IPS-11a (cell line): Measurements from ENCODE around the gene BAIAP2.
A peak's percentile ranks its signal among the peaks of the same experiment; 100 is the strongest.

Source experiments
- H3K4me3 ChIP-seq: one replicate; pipeline ENCODE4 v1.5.1; 2013; ENCODE audit warnings: low read depth, low read length, control low read depth

The BAIAP2 gene

DNA sequence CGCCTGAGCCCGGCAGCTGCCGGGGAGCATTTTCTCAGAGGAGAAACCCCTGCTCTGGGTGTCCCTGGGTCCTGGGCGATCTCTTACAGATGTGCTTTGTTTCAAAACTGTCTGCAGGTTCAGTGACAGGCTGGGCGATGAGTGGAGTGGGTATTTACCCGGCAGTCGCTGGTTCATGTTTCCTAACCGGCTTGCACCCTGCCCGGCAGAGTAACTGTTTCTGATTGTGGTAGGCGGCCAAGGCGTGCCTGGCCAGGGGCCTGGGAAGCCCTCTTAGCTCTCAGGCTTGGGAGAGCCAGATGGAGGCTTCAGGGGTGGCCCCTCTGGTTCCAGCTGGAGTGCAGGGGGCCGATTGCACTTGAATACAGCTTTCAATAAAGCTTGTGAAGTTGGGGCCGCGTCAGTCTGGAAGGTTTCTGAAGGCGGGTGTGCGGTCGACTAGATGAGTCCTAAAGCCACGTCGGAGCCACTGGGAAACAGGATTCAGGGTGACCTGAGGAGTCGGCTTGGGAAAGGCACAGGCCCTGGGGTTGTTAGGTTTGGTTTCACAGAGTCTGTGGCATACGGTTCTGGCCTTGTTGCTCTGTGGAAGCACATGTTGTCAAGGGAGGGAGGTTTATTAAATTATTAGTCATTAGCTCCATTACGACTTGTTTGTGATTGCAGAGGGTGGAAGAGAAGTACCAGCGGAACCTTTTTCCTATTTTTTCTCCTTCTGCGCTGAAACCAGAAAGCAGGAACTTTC, 1.4 kb downstream of the BAIAP2 start:
- peak overlapping the region; percentile 62 for H3K4me3 ChIP-seq

DNA sequence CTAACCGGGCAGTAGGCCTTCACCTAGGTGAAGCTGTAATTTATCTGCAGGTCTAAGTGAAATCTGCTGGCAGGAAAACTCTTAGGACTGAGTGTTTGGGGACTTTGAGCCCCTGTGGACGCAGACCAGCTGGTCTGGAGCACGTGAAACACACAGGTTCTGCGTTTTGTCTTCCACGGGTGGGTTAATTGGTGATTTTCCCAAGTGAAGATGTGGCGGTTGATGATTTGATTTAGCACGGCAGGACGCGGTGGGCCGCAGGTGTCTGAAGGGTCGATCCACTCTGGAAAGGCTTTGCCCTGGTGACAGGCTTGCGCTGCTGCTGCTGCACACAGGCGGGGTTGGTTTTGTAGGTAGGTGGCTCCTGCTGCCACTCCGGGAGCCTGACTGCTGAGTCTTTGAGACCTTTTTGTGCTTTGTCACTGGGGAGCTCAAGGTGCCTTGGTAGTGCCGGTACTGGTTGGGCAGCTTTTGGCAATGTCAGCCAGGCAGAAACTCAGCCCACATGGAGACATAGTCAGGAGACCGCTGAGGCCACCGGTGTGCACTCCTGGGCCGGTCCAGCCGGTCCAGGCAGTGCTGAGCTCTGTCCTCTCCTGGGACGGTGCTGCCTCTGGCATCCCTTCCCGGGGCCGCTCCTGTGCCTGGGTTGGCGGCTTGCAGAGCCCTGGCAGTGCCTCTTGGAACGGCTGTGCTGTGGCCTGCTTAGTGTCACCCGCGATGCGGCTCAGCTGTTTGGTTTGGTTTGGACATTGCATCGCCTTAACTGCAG, 2.3 kb downstream of the BAIAP2 start:
- no peak overlapping the region for H3K4me3 ChIP-seq

DNA sequence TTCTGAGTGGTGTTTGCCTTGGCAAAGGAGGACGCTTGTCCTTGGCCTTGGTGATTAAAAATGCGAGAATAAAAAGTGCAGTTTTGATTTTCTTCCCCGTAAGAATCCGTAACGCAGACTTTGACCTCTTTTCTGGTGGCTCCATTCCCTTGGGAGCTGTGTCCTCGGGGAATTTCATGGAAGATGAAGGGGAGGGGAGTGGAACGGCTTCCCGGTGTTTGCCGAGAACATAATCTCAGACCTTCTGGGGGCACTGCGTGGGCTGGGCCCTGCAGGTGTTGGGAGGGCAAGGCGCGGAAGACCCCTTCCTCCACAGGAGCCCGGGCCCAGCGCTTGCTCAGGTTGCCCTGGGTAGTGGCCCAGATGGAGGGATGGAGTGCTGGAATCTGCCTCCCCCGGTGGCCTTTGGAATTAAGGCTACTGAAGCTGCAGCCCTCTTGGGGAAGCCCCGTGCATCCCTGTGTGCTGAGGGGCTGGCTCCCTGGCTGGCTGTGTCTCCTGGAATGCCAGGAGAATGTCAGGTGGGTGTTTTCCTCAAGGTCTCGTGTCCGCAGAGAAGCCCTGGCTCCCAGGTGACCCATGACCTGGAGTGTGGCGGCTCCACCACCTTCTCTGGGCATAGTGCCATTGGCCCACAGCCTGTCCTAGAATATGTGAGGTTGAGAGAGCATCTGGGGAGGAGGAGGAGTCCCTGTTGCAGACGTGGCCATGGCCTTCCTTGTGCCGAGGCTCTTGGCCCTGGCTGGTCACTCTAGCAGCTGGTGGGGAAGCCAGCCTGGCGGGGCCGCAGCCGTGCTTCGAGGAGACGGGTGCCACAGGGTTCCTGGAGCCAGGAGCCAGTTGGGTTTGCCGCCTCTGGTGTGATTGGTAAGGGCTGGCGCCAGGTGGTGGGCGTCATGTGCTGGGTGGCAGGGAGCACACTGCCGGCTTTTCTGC, 3.1 kb downstream of the BAIAP2 start:
- no peak overlapping the region for H3K4me3 ChIP-seq

DNA sequence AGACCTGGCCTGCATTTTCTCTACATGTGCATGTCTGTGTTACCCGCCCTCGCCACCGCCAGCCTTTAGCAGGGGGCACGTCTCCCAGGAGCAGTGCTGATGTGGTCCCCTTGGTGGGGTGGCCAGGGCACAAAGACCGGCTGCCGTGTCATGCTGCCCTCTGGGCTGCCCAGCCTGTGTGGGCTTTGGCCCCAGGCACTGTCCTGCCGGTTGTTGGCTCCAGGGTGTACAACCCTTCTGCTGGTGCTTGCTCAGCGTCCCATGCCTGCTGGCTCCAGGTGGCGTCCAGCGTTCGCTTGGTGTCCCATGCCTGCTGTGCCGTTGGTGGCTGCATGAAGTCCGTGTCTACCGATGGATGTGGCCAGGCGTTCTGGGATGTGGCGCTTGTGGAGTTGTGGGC, 4.1 kb downstream of the BAIAP2 start:
- no peak overlapping the region for H3K4me3 ChIP-seq

DNA sequence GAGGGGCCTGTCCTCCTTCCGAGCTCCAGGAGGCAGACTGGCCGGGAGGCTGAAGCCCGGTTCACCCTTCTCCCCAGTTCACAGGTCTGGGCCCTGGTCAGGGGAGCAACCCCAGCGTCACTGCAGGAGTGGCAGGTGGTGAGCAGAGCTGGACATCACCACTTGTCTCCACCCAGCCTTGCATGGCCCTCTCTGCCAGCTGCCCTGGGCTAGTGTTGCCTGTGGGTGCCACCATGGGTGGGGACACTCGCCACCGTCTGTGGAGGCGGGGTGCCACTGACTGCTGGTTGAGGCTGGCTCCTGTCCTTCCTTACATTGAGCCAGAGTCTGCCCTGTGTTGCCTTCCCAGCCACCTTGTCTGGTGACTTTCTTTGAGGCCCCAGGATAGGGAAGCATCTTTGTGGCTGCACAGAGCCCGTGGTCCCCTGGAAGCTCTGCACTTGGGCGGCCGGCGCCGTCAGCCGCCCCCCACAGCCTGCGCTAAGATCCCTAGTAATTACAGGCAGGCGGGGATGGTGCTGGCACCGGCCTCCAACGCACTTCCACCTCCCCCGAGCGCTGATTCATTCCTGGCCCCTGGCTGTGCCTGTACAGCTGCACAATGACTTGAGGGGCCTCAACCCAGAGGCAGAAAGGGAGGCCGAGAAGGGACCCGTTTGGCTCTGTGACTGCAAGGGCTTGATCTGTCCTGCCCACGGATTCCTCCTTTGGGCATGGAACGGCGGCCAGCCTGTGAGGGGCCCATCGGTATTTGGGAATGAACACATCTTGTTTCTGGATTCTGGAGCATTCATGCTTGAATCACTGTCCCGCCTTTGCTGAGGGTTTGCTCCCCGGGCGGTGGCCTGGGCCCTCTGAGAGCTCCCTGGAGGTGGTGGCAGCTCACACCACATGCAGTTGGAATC, 5.2 kb downstream of the BAIAP2 start:
- no peak overlapping the region for H3K4me3 ChIP-seq

DNA sequence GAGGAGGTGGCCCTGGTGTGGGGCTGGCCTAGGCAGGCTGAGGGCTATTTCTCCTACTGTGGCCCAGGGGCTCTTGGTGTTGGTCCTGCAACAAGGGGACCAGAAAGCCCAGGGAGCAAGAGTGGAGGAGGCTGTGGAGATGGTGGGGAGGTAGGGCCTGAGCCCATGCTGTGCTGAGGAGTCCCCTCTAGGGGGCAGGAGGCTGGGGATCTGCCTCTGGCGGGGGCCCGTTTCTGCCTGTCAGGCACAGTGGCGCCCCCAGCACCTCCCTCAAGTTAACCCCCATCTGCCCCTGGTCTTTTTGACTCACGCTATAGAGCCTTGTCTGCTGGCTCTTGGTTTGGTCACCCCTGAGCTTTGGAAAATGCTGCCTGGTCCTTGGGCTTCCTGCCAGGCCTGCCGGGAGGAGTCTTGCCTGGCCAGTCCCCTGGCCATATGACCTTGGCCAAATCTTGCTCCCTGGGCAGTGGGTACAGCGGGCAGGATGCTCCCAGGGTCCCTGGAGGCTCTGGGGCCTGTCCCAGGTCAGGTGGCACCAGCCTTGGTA, 5.9 kb downstream of the BAIAP2 start:
- H3K4me3 ChIP-seq = no peak overlapping the region

DNA sequence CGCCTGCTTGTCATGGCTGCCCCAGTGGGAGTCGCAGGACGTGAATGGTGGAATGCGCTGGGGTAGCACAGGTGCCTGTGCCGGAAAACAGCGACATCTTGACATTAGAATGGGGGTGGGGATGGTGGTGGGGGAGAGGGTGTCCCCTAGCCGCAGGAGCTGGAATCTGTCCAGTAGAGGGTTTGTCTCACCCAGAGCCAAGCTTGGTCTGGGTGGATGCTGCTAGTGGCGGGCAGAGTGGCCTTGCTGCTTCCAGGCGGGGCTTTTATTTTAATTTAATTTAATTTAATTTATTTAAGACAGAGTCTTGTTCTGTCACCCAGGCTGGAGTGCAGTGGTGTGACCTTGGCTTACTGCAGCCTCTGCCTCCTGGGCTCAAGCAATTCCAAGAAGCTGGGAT, 7.7 kb downstream of the BAIAP2 start:
- no peak overlapping the region for H3K4me3 ChIP-seq

DNA sequence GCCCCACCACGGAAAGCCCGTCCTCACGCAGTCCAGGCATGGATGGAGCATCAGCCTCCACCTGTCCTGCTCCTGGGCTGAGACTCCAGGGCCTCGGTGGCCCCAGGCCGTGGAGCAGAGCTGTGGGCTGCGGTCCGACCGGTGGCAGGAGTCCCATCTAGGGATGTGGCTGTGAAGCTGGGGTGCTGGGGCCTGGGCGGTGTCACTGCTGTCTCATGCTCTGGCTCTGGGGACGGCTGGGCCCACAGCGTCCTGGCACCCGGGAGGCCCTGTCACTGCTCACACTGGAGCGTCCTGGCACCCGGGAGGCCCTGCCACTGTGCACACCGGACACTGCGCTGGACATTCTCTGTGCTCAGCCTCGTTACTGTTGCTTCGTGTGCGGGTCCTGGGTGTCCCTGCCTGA, 8.4 kb downstream of the BAIAP2 start:
- H3K4me3 ChIP-seq = no peak overlapping the region

DNA sequence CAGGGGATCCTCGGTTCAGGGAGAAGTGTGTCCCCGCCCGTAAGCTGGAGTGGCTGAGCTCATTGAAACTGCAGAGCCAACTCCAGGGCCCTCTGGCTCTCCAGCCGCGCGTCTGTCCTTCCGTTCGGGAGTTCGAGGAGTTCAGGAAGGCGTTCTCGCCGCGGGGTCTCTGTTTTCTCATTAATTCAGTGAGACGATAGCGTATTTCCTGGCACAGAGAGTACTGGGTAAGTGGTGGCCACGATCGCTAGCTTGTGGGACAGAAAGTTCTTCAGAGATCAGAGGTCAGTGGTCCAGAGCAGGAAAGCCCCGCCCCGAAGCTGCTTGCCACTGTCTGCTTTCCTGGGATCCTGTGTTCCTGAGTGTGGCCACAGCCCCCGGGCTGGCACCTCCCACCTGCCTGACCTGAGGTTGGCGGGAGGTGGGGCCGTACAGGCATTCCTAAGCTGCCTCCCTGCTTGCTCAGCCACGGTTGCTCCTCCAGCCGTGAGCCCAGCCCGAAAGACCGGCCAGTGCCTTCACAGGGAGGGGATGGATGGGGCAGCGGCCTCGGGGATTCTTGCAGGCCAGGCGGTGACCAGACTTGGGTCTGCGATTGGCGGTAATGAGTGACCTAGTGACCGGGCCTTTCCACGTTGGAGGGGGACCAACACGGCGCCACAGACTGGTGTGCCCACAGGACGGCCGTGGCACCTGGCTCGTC, 8.9 kb downstream of the BAIAP2 start:
- H3K4me3 ChIP-seq = no peak overlapping the region

DNA sequence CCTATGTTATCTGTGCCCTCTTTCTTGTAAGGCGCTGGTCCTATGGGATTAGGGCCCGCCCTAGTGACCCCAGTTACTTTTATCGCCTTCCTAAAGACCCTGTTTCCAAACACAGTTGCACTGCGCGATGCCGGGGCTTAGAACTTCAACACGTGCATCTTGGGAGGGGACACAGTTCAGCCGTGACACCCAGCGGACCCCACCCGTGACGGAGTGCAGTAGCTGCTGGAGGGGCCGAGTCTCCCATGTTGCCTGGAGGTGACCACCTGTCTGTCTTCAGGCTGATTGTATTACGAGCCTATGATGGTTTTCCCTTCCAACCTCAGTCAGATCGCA, 9.4 kb downstream of the BAIAP2 start:
- H3K4me3 ChIP-seq = no peak overlapping the region

DNA sequence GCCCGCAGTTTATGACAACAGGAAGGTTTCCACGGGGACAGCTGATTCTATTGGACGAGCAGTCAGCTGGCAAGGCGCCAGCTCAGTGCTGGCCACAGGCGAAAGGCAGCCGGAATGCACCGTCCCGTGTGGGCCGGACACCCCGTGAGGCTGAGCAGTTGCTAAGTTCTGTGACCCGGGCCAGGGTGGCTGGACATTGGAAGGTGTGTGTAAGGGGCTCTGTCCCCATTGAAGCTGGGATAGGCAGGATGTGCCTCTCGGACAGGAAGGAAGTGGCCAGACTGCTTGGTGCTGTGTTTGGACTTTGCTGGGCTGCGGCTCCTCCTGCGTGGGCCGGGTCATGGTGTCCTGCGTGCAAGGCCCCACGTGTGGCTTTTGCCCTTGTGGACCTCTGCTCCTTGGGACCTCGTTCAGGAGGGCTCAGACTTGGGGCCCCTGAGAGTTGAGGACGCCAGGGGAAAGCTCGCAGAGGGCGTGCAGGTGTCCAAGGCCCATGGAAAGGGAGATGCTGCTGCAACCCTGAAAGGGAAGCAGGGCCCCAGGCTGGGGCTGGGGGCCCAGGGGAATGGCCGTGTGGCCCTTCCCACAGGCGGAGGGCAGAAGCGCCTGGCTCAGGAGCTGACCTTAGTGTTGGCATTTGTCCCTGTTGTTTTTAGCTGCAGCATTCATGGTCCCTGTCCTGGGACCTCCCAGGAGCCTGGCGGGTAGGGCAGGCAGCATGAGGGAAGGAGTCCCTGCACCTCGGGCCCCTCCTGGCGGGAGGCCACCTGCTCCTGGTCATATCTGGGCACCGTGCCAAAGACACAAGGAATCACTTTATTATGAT, 10.0 kb downstream of the BAIAP2 start:
- no peak overlapping the region for H3K4me3 ChIP-seq

DNA sequence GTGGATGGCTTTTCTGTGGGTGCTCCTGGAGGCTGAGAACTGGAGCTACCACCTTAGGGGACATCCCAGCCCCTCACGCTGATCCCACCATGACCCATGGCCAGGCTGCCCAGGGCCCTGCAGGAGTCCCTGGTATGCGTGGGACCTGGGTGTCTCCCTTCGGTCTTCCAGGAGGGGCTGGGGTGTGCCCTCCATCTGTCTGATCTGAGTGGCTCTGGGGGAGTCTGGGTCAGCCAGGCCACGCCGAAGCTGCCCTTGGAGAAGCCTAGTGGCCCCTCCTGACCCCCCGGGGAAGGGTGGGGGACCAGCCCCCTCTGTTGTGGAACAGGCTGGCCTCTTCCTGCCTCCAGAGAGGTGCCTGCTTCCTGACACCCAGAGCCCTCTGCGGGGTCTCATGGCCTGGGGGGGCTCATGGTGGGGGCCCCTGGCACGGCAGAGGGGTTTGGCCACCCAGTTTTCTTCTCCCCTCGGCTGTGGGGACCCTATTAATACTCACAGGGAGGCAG, 10.7 kb downstream of the BAIAP2 start:
- no peak overlapping the region for H3K4me3 ChIP-seq

DNA sequence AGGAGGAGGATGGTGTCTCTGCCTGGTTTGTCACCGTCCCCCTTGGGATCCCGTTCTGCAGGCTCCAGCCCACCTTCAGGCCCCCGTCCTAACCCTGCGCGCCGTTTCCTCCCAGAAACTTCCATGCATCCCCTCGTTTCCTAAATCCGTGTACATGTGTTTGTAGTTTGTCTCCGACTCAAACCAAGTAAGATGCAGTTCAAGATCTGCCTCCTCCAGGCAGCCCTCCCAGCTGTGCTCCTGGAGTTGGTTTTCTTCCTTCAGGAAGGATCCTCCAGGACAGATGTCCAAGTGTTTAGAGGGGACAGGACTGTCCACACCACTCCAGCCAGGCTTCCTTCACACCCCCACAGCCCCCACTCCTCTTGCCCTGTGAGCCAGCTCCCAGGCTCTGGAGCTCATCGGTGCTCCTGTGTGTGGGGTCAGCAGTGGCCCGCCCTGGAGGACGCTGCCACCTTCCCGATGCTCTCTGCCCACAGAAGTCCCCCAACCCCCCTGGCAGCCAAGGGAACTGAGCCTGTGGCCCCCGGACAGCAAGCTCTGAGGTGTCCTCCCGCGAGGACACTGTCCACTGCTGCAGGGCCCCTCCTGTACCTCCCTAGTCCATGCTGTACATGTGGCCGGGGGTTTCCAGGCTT, 11.3 kb downstream of the BAIAP2 start:
- H3K4me3 ChIP-seq = no peak overlapping the region

DNA sequence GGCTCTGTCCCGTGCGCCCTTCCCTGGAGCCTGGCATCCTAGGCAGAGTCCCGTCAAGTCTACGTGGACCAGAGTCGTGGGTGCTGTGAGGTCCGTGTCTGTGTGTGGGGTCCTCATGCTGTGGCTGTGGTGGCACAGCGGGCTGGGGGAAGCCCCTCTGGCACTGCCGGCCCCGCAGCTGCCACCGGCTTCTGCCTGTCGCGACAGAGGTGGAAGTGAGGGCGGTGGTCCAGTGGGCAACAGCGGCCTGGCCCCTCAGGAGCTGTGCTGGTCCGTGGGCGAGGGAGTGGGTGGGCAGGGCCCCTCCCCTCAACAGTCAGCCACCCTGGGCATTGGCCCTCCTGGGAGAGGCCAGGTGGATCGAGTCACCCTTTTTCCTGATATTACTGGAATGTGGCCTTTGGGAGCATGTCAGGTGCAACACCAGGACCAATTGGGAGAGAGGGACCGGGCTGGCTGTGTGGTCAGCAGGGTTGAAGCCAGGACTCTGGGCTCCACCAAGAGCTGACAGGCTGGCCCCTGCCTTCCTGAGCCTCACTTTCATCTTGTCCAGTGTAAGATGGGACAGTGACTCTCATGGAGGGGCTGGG, 11.9 kb downstream of the BAIAP2 start:
- H3K4me3 ChIP-seq = no peak overlapping the region

DNA sequence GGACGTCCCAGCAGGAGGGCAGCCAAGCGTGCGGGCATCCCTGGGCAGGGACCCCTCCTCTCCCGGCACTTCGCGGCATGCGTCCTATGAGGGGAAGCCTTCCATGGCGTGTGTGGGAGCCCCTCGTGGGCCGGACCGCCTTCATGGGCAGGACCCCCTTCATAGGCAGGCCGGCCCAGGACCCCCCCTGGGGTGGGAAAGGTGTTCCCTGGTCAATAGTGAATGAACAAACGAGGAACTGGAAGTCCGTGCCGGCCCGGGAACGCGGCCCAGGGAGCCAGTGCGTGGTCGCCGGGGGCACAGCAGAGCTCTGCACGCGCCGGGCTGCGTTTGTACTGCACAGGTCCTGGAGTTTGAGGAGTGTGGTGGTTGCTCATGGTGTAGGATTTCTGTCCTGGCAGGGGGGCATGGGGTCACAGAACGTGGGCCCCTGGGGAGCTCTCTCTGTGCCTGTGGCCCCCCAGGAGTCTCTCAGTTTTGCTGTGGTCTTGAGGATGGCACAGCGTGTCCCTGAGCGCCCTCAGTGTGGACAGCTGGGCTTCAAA, 13.9 kb downstream of the BAIAP2 start:
- H3K4me3 ChIP-seq = no peak overlapping the region

DNA sequence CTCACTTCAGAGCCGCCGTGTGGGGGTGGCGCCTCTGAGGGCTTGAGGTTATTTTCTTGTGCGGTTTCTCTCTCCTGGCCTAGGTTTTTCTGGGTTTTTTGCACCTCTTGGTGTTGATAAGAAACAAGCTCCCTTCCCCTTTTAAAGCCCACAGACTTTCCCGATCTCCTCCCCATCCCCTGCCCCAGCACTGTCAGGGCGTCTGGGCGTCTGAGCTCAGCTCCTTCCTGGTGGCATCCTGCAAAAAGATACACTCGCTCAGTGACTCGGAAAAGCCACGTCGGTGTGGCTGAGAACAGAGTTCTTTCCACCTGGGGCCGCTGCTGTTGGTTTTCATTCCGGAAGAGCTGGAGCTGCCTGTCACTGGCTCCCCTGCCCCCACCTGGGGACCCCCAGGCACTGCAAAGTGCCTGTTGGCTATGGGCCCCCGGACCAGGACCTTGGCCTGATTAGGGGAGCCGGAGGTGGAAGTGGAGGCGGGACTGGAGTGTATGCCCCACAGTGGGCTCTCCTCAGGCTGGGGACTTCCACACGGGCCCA, 14.5 kb downstream of the BAIAP2 start:
- H3K4me3 ChIP-seq = no peak overlapping the region

DNA sequence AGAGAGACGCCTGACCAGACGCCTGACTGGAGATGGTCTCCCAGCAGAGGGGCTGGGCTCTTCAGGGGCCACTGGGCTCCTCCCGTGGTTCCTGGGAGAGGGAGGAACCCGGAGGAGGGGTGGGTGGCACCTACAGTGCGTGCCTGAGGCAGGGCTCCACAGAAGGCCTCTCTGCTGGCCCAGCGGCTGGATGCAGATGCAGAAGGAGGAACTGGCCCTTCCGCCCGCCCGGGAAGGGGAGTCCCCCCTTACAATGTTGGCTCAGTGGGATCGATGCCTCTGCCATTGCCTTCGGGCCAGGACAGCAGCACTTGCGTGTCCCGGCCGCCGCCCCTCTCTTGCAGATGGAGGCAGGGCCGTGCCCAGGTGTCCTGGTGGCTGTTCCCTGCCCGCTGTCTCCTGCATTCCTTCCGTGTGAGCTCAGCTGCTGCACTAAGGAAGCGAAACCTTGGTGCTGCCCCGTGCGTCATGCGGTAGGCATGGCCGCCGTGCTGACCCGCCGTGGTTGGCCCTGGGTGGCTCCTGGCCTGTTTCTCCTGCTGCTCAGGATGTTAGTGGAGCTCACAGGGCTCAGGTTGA, 15.1 kb downstream of the BAIAP2 start:
- H3K4me3 ChIP-seq = no peak overlapping the region
